Osteoblast (primary cell): ENCODE measurements around the gene BAIAP2L1. TPM values are rescaled to one million over a fixed set of nuclear protein-coding genes. Genes with fewer than 3 reads are reported as not detected.

ENCODE experiments used
- DNase-seq: peaks from one replicate; pipeline ENCODE4 v3.0.0; 2011; ENCODE audit warnings: low spot score, mixed read lengths; ENCODE audit not compliant: insufficient read length; ENCODE audit errors: missing footprints
- H2AFZ ChIP-seq: 2 replicates; pipeline ENCODE4 v1.6.0; 2011; ENCODE audit warnings: mild to moderate bottlenecking, low read length
- H3K27ac ChIP-seq: 2 replicates; pipeline ENCODE4 v1.5.1; 2011; ENCODE audit warnings: mild to moderate bottlenecking, low read depth, low read length, moderate library complexity
- H3K27me3 ChIP-seq: 2 replicates; pipeline ENCODE4 v1.6.0; 2012; ENCODE audit warnings: mild to moderate bottlenecking, control low read depth, inconsistent platforms, low read length, moderate library complexity; ENCODE audit not compliant: insufficient read depth
- H3K36me3 ChIP-seq: 2 replicates; pipeline ENCODE4 v1.5.1; 2011; ENCODE audit warnings: mild to moderate bottlenecking, low read length, control low read depth, moderate library complexity; ENCODE audit not compliant: insufficient read depth
- H3K4me1 ChIP-seq: 2 replicates; pipeline ENCODE4 v1.5.1; 2011; ENCODE audit warnings: mild to moderate bottlenecking, low read length, control low read depth, moderate library complexity; ENCODE audit not compliant: insufficient read depth
- H3K4me2 ChIP-seq: 2 replicates; pipeline ENCODE4 v1.6.0; 2011; ENCODE audit warnings: mild to moderate bottlenecking, low read length; ENCODE audit not compliant: insufficient read depth
- H3K4me3 ChIP-seq: fragments of 200-600 bp; sonication (generic); 3 replicates; pipeline ENCODE4 v1.5.1; 2012; ENCODE audit warnings: mild to moderate bottlenecking, low read length, inconsistent platforms; ENCODE audit not compliant: insufficient read depth
- H3K79me2 ChIP-seq: 2 replicates; pipeline ENCODE4 v1.6.0; 2012; ENCODE audit warnings: mild to moderate bottlenecking, low read length, control low read depth, inconsistent platforms; ENCODE audit not compliant: insufficient read depth
- H3K9me3 ChIP-seq: 2 replicates; pipeline ENCODE4 v1.5.1; 2011; ENCODE audit warnings: low read depth, low read length, control low read depth
- H4K20me1 ChIP-seq: 2 replicates; pipeline ENCODE4 v1.6.0; 2012; ENCODE audit warnings: mild to moderate bottlenecking, low read length, control low read depth; ENCODE audit not compliant: insufficient read depth
- CTCF ChIP-seq: IDR thresholded peaks from 2 replicates; pipeline ENCODE4 v1.5.1; 2011; ENCODE audit warnings: mild to moderate bottlenecking, low read depth, low read length, moderate library complexity; ENCODE audit errors: extremely low read depth
- total RNA-seq: library from RNA; depleted of rRNA; stranded (reverse); fragments of >200 nt; gene quantifications from 2 replicates; pipeline ENCODE4 v1.2.3, GENCODE V29; 2012

Gene BAIAP2L1
- total RNA-seq, 1 donor: 10.5 TPM

GRCh38 chr7:98285157-98286092, 115.5 kb downstream of the BAIAP2L1 start:
- H3K4me1 ChIP-seq: peaks cover 56% of the 10 kb centered on the region
- H3K27me3 ChIP-seq: no peaks in the 10 kb centered on the region

GRCh38 chr7:98284335-98285036, 116.4 kb downstream of the BAIAP2L1 start:
- TF ChIP-seq CTCF: no peak
- H3K79me2 ChIP-seq: peaks cover 78% of the 10 kb centered on the region
- DNase-seq: peak; percentile 95
- H2AFZ ChIP-seq: no peak overlapping the region
- H4K20me1 ChIP-seq: peaks cover 37% of the 10 kb centered on the region
- peaks cover 17% of the 10 kb centered on the region for H3K36me3 ChIP-seq
- peak overlapping the region; percentile 95 for H3K4me3 ChIP-seq
- peaks cover 56% of the 10 kb centered on the region for H3K4me1 ChIP-seq
- no peaks in the 10 kb centered on the region for H3K9me3 ChIP-seq
- peak overlapping the region; percentile 92 for H3K27ac ChIP-seq
- no peaks in the 10 kb centered on the region for H3K27me3 ChIP-seq
- peak overlapping the region; percentile 84 for H3K4me2 ChIP-seq

More at GRCh38 chr7:98285157-98286092, 115.5 kb downstream of the BAIAP2L1 start:
- Histone ChIP-seq H3K79me2 (peaks cover 85% of the 10 kb centered on the region), H3K36me3 (peaks cover 23% of the 10 kb centered on the region), H3K9me3 (no peaks in the 10 kb centered on the region), H2AFZ (no peak overlapping the region), H3K4me2 (peak overlapping the region; percentile 84), H3K27ac (peak overlapping the region; percentile 92), H4K20me1 (peaks cover 43% of the 10 kb centered on the region), H3K4me3 (peak overlapping the region; percentile 95)
- TF ChIP-seq CTCF: no peak
- DNase-seq: peak; percentile 86

GRCh38 chr7:98283887-98284222, 117.0 kb downstream of the BAIAP2L1 start:
- Histone ChIP-seq H4K20me1 (peaks cover 32% of the 10 kb centered on the region), H3K9me3 (no peaks in the 10 kb centered on the region), H3K4me1 (peaks cover 56% of the 10 kb centered on the region), H3K4me2 (peak overlapping the region; percentile 84), H3K36me3 (peaks cover 13% of the 10 kb centered on the region), H3K27ac (peak overlapping the region; percentile 92), H3K4me3 (peak overlapping the region; percentile 95), H3K27me3 (no peaks in the 10 kb centered on the region), H3K79me2 (peaks cover 72% of the 10 kb centered on the region), H2AFZ (no peak overlapping the region)
- peak; percentile 93 for DNase-seq
- no peak for TF ChIP-seq CTCF
